Transverse colon (tissue), 4 donors: ENCODE data around the gene ATP4B. TPM values are rescaled to one million over a fixed set of nuclear protein-coding genes. Genes with fewer than 3 reads are reported as not detected.

Experiments
- DNase-seq: peaks from one replicate; pipeline ENCODE4 v3.0.0-alpha.2; 2019
- H3K27ac ChIP-seq, 4 donors: fragments of 200-600 bp; sonication (generic); 2 replicates each; pipeline ENCODE4 v1.5.1; 2016 to 2018; ENCODE audit warnings: inconsistent platforms in 4 of 4
- H3K27me3 ChIP-seq: fragments of 200-600 bp; sonication (generic); 2 replicates; pipeline ENCODE4 v1.5.1; 2017; ENCODE audit warnings: inconsistent platforms
- H3K36me3 ChIP-seq, 4 donors: fragments of 200-600 bp; sonication (generic); 2 replicates each; pipeline ENCODE4 v1.5.1; 2017 to 2019; ENCODE audit warnings: inconsistent platforms in 4 of 4
- H3K4me1 ChIP-seq, 4 donors: fragments of 200-600 bp; sonication (generic); 2 replicates each; pipeline ENCODE4 v1.5.1; 2017 to 2020; ENCODE audit warnings: inconsistent platforms in 4 of 4
- H3K4me3 ChIP-seq, 4 donors: fragments of 200-600 bp; sonication (generic); 1 replicate in 1 of 4; 2 replicates in 3 of 4; pipeline versions ENCODE4 v1.5.1 to v1.6.1; 2017 to 2019; ENCODE audit warnings: inconsistent platforms in 4 of 4
- H3K9me3 ChIP-seq, 2 donors: fragments of 200-600 bp; sonication (generic); 2 replicates each; pipeline ENCODE4 v1.5.1; 2017 to 2019; ENCODE audit warnings: inconsistent platforms in 2 of 2
- EP300 ChIP-seq: sonication (generic); formaldehyde crosslinking; IDR thresholded peaks from one replicate; pipeline ENCODE4 v1.6.1; 2017; ENCODE audit warnings: antibody characterized with exemption, low read depth
- POLR2A ChIP-seq: fragments of 450-650 bp; IDR thresholded peaks from one replicate; pipeline ENCODE4 v1.6.1; 2016; ENCODE audit warnings: antibody characterized with exemption, mild to moderate bottlenecking, moderate library complexity
- POLR2AphosphoS5 ChIP-seq, 3 donors: sonication (generic); formaldehyde crosslinking; IDR thresholded peaks; one replicate each; pipeline ENCODE4 v1.6.1; 2016; ENCODE audit warnings: antibody characterized with exemption in 3 of 3
- WGBS, 2 donors: methylation state at CpG; one replicate each; pipeline ENCODE4 v1.1.5; 2018; ENCODE audit warnings: low coverage in 1 of 2; 5-methylcytosine and 5-hydroxymethylcytosine counted together
- in situ Hi-C, 4 donors: fragments of 200-750 bp; cut with MboI; loops; one replicate each; pipeline versions ENCODE4 v1.15.0 to v1.15.1; 2017; ENCODE audit warnings: low sequenced_read_pairs in 3 of 4, low pct_ligation_motif_present in 1 of 4, low pct_unique_long_range_greater_than_20kb in 1 of 4
- intact Hi-C: fragments of 100-400 bp; cut with DNase I; formaldehyde crosslinking; loops from one replicate; pipeline ENCODE4 v1.15.1; 2023; ENCODE audit warnings: low total_unique reads
- total RNA-seq, 4 donors: library from RNA; depleted of rRNA; stranded (reverse); fragments of >200 nt; gene quantifications; one replicate each; pipeline ENCODE4 v1.1.0, GENCODE V29; 2016
- TF ChIP-seq, protein P1 (sequence below), 5 experiments: fragments of 200-600 bp in 3 of 5; fragments of 450-650 bp in 2 of 5; sonication (generic) in 3 of 5; IDR thresholded peaks; 1 replicate in 2 of 5; 2 replicates in 3 of 5; pipeline ENCODE4 v1.5.1; 2016 to 2017; ENCODE audit warnings: antibody characterized with exemption in 5 of 5, inconsistent platforms in 3 of 5, mild to moderate bottlenecking in 2 of 5, moderate library complexity in 1 of 5

ATP4B gene
- total RNA-seq, 4 donors from 2014 or later = not detected

- 97 to 100% methylated on average over 2 to 5 of the region's 5 CpGs for WGBS, 2 donors
Observed at GRCh38 chr13:113611996-113612395, 46.0 kb downstream of the ATP4B start.

GRCh38 chr13:113610266-113610665, 47.7 kb downstream of the ATP4B start:
- WGBS, 2 donors = 92 to 94% methylated on average over 7 to 19 of the region's 19 CpGs
- Histone ChIP-seq H3K4me1 (no peaks in the 10 kb centered on the region), H3K27ac (no peak overlapping the region), H3K36me3 (peaks cover 0 to 8% (median 0%) of the 10 kb centered on the region in 4 donors), H3K4me3 (no peak overlapping the region), H3K9me3 (no peaks in the 10 kb centered on the region), H3K27me3 (no peaks in the 10 kb centered on the region)
- DNase-seq = no peak
- in situ Hi-C loops = no loop called here
- no peak for TF ChIP-seq POLR2AphosphoS5 (IDR thresholded peaks at IDR 0.05)
- no peak for TF ChIP-seq POLR2A
- TF ChIP-seq EP300 = no peak
- TF ChIP-seq, protein P1, sequence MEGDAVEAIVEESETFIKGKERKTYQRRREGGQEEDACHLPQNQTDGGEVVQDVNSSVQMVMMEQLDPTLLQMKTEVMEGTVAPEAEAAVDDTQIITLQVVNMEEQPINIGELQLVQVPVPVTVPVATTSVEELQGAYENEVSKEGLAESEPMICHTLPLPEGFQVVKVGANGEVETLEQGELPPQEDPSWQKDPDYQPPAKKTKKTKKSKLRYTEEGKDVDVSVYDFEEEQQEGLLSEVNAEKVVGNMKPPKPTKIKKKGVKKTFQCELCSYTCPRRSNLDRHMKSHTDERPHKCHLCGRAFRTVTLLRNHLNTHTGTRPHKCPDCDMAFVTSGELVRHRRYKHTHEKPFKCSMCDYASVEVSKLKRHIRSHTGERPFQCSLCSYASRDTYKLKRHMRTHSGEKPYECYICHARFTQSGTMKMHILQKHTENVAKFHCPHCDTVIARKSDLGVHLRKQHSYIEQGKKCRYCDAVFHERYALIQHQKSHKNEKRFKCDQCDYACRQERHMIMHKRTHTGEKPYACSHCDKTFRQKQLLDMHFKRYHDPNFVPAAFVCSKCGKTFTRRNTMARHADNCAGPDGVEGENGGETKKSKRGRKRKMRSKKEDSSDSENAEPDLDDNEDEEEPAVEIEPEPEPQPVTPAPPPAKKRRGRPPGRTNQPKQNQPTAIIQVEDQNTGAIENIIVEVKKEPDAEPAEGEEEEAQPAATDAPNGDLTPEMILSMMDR (IDR thresholded peaks at IDR 0.05) = no peak
- intact Hi-C loops = no loop called here

More at GRCh38 chr13:113611996-113612395, 46.0 kb downstream of the ATP4B start:
- no peaks in the 10 kb centered on the region for H3K27me3 ChIP-seq
- no peak overlapping the region for H3K4me3 ChIP-seq
- no peak for DNase-seq
- no peaks in the 10 kb centered on the region for H3K4me1 ChIP-seq
- in situ Hi-C loops (no loop called here), intact Hi-C loops (no loop called here)
- TF ChIP-seq POLR2A (no peak), EP300 (no peak), POLR2AphosphoS5 (IDR thresholded peaks at IDR 0.05) (no peak)
- TF ChIP-seq, protein P1 (IDR thresholded peaks at IDR 0.05) = no peak
- peaks cover 0 to 8% (median 0%) of the 10 kb centered on the region in 4 donors for H3K36me3 ChIP-seq
- no peaks in the 10 kb centered on the region for H3K9me3 ChIP-seq
- H3K27ac ChIP-seq = no peak overlapping the region

DNA sequence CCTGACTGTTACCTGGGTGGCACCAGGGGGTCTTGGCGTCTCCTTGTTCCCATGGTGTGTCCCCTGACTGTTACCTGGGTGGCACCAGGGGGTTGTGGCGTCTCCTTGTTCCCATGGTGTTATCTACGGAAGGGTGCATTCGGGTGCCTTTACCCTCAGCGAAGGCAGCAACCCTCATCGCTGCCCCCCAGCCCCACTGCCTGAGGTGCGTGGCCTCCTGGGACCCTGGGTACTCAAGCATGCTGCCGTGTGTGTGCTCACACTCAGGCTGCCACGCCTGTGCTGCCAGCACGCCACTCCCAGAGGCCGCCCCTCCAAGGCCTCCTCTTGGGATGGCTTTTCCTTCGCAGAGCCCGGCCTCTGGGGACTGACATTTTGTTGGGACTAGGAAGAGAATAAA, 48.4 kb downstream of the ATP4B start:
- no peaks in the 10 kb centered on the region for H3K4me1 ChIP-seq
- H3K27me3 ChIP-seq = no peaks in the 10 kb centered on the region
- no peaks in the 10 kb centered on the region for H3K9me3 ChIP-seq
- no peak overlapping the region for H3K4me3 ChIP-seq
- no peak overlapping the region for H3K27ac ChIP-seq
- TF ChIP-seq POLR2AphosphoS5 (IDR thresholded peaks at IDR 0.05) = no peak
- TF ChIP-seq, protein P1 (IDR thresholded peaks at IDR 0.05) = no peak
- no peak for TF ChIP-seq EP300
- no peak for TF ChIP-seq POLR2A
- in situ Hi-C loops = no loop called here
- peaks cover 0 to 8% (median 0%) of the 10 kb centered on the region in 4 donors for H3K36me3 ChIP-seq
- DNase-seq = no peak
- 95% methylated on average over 13 of the region's 13 CpGs; no CpG with 5 or more reads in 1 of the 2 donors for WGBS, 2 donors
- intact Hi-C loops = no loop called here

GRCh38 chr13:113608967-113609533, 48.9 kb downstream of the ATP4B start:
- H3K9me3 ChIP-seq = no peaks in the 10 kb centered on the region
- no peaks in the 10 kb centered on the region for H3K4me1 ChIP-seq
- WGBS, 2 donors = 94 to 97% methylated on average over 14 to 22 of the region's 22 CpGs
- DNase-seq = no peak
- no peak overlapping the region for H3K4me3 ChIP-seq
- in situ Hi-C loops (no loop called here), intact Hi-C loops (no loop called here)
- no peak for TF ChIP-seq POLR2AphosphoS5 (IDR thresholded peaks at IDR 0.05)
- TF ChIP-seq EP300 = no peak
- no peak for TF ChIP-seq POLR2A
- TF ChIP-seq, protein P1 (IDR thresholded peaks at IDR 0.05) = no peak
- peaks cover 0 to 8% (median 0%) of the 10 kb centered on the region in 4 donors for H3K36me3 ChIP-seq
- no peaks in the 10 kb centered on the region for H3K27me3 ChIP-seq
- H3K27ac ChIP-seq = no peak overlapping the region
